ENCODE data around the gene CHRNB2.

The CHRNB2 gene

GRCh38 chr1:154553056-154554030, 14.2 kb upstream of the CHRNB2 start:
- no peak for DNase-seq

- peak; percentile 83 for DNase-seq
Observed at GRCh38 chr1:154556422-154556821, 11.2 kb upstream of the CHRNB2 start.

- no peak for DNase-seq
Observed at GRCh38 chr1:154557248-154557938, 10.2 kb upstream of the CHRNB2 start.

GRCh38 chr1:154557939-154558719, 9.4 kb upstream of the CHRNB2 start, which contains the start of gene UBE2Q1:
TSS of gene UBE2Q1 (minus strand) at chr1:154558662. CDS start at chr1:154558553, 109 bp downstream.
- DNase-seq: peak; percentile 75

- DNase-seq: peak; percentile 99
Observed at GRCh38 chr1:154558720-154559465, 8.7 kb upstream of the CHRNB2 start.

GRCh38 chr1:154559466-154560044, 8.0 kb upstream of the CHRNB2 start:
- peak; percentile 96 for DNase-seq

GRCh38 chr1:154565876-154566275, 1.7 kb upstream of the CHRNB2 start:
- no peak for DNase-seq

- no peak for DNase-seq
Observed at GRCh38 chr1:154568157-154568815, 708 bp downstream of the CHRNB2 start.

GRCh38 chr1:154571244-154571963, 3.8 kb downstream of the CHRNB2 start:
- no peak for DNase-seq

- DNase-seq: no peak
Observed at GRCh38 chr1:154571964-154572288, 4.3 kb downstream of the CHRNB2 start.

GRCh38 chr1:154572468-154573167, 5.0 kb downstream of the CHRNB2 start:
- no peak for DNase-seq

- no peak for DNase-seq
Observed at GRCh38 chr1:154573168-154573510, 5.6 kb downstream of the CHRNB2 start.

GRCh38 chr1:154574716-154575115, 7.1 kb downstream of the CHRNB2 start:
- no peak for DNase-seq

GRCh38 chr1:154575147-154575927, 7.8 kb downstream of the CHRNB2 start:
- no peak for DNase-seq

- no peak for DNase-seq
Observed at GRCh38 chr1:154575951-154576566, 8.5 kb downstream of the CHRNB2 start.

GRCh38 chr1:154577346-154578057, 9.9 kb downstream of the CHRNB2 start:
- DNase-seq: no peak

- DNase-seq: no peak
Observed at GRCh38 chr1:154578058-154578418, 10.5 kb downstream of the CHRNB2 start.

- DNase-seq: no peak
Observed at GRCh38 chr1:154579374-154579773, 11.8 kb downstream of the CHRNB2 start.
